HepG2 (cell line): ENCODE data around the gene CGREF1. TPM values are rescaled to one million over a fixed set of nuclear protein-coding genes. Genes with fewer than 3 reads are reported as not detected.

Experiments used
- EED ChIP-seq: sonication (generic); formaldehyde crosslinking; IDR thresholded peaks from 2 replicates; pipeline ENCODE4 v1.5.0; 2020; ENCODE audit warnings: mild to moderate bottlenecking, missing genetic modification reagents
- KDM6A ChIP-seq: IDR thresholded peaks from 2 replicates; pipeline ENCODE4 v1.6.1; 2016; ENCODE audit warnings: low read depth
- MBNL3 ChIP-seq: fragments of 250-450 bp; sonication (Bioruptor Pico); conservative IDR thresholded peaks from 2 replicates; pipeline ENCODE4 v1.8.0; 2022; ENCODE audit warnings: mild to moderate bottlenecking, inconsistent platforms
- NR2C2 ChIP-seq: sonication (generic); formaldehyde crosslinking; IDR thresholded peaks from 2 replicates; pipeline ENCODE4 v1.4.0; 2020; ENCODE audit warnings: missing genetic modification reagents, mild to moderate bottlenecking, moderate library complexity, borderline replicate concordance
- PHB2 ChIP-seq: fragments of 450-650 bp; IDR thresholded peaks from 2 replicates; pipeline ENCODE4 v1.6.1; 2018; ENCODE audit not compliant: partially characterized antibody
- PLRG1 ChIP-seq: fragments of 450-650 bp; conservative IDR thresholded peaks from 2 replicates; pipeline ENCODE4 v1.6.1; 2016
- SP4 ChIP-seq: sonication (generic); formaldehyde crosslinking; IDR thresholded peaks from 2 replicates; pipeline ENCODE4 v1.8.1; 2023; ENCODE audit warnings: mild to moderate bottlenecking, missing genetic modification reagents
- TEAD3 ChIP-seq: optimal IDR thresholded peaks from 2 replicates; pipeline ENCODE3; 2016; ENCODE audit warnings: borderline replicate concordance
- TERF1 ChIP-seq: sonication (generic); formaldehyde crosslinking; IDR thresholded peaks from 2 replicates; pipeline ENCODE4 v1.8.0; 2022; ENCODE audit warnings: mild to moderate bottlenecking, missing genetic modification reagents, moderate library complexity
- TP53 ChIP-seq: sonication (generic); formaldehyde crosslinking; conservative IDR thresholded peaks from 2 replicates; pipeline ENCODE4 v1.4.0; 2020; ENCODE audit warnings: missing genetic modification reagents
- ZNF263 ChIP-seq: sonication (generic); formaldehyde crosslinking; IDR thresholded peaks from 2 replicates; pipeline ENCODE4 v1.4.0; 2020; ENCODE audit warnings: missing genetic modification reagents
- ZNF382 ChIP-seq: sonication (generic); formaldehyde crosslinking; IDR thresholded peaks from 2 replicates; pipeline ENCODE4 v1.5.0; 2020; ENCODE audit warnings: missing genetic modification reagents, mild to moderate bottlenecking, borderline replicate concordance
- ZNF513 ChIP-seq: sonication (generic); formaldehyde crosslinking; conservative IDR thresholded peaks from 2 replicates; pipeline ENCODE4 v1.5.0; 2020; ENCODE audit warnings: missing genetic modification reagents
- ZNF709 ChIP-seq: sonication (generic); formaldehyde crosslinking; IDR thresholded peaks from 2 replicates; pipeline ENCODE4 v1.5.0; 2020; ENCODE audit warnings: mild to moderate bottlenecking, missing genetic modification reagents
- ZSCAN31 ChIP-seq: sonication (generic); formaldehyde crosslinking; IDR thresholded peaks from 2 replicates; pipeline ENCODE4 v1.5.0; 2020; ENCODE audit warnings: low read depth, mild to moderate bottlenecking, missing genetic modification reagents
- polyA plus RNA-seq, 8 experiments: library from polyadenylated mRNA; depleted of rRNA in 3 of 8; stranded (reverse) in 7 of 8; unstranded in 1 of 8; fragments of >200 nt; fragmentation: Illumina TruSeq in 4 of 8; extraction: Trizol in 4 of 8; gene quantifications; 2 replicates each; pipeline versions ENCODE4 v1.2.1 to v1.2.3, GENCODE V29; 2011 to 2016; ENCODE audit warnings: low read depth in 4 of 8, missing spikeins in 1 of 8, mixed read lengths in 1 of 8; ENCODE audit not compliant: insufficient read depth in 1 of 8
- total RNA-seq, 5 experiments: library from RNA; depleted of rRNA; stranded (reverse); fragments of >200 nt; fragmentation: Illumina TruSeq; extraction: Trizol; gene quantifications; 2 replicates each; pipeline ENCODE4 v1.2.3, GENCODE V29; 2016; ENCODE audit warnings: low read depth in 1 of 5
- TF ChIP-seq, protein P1 (sequence below): sonication (generic); formaldehyde crosslinking; IDR thresholded peaks from 2 replicates; pipeline ENCODE4 v1.5.0; 2020; ENCODE audit warnings: mild to moderate bottlenecking, missing genetic modification reagents
- TF ChIP-seq, protein P2 (sequence below): sonication (generic); formaldehyde crosslinking; IDR thresholded peaks from 2 replicates; pipeline ENCODE4 v1.8.0; 2023; ENCODE audit warnings: mild to moderate bottlenecking, missing genetic modification reagents
- TF ChIP-seq, protein P3 (sequence below): sonication (generic); formaldehyde crosslinking; IDR thresholded peaks from 2 replicates; pipeline ENCODE4 v1.5.1; 2020; ENCODE audit warnings: mild to moderate bottlenecking, missing genetic modification reagents, moderate library complexity

CGREF1 gene
- total and polyA plus RNA-seq, 2 of the 13 experiments (the other 11 are each of a cell fraction or from before 2014, with no cell fraction given) = 13.9 to 23.4 TPM

GRCh38 chr2:27149570-27150405, 30.9 kb upstream of the CGREF1 start (continued):
- TF ChIP-seq TERF1 (no peak), SP4 (CRISPR knock-in tag) (no peak), PHB2 (no peak), EED (CRISPR knock-in tag) (no peak), MBNL3 (CRISPR knock-in tag) (no peak), TP53 (CRISPR knock-in tag) (no peak), PLRG1 (no peak), ZNF513 (no peak), ZSCAN31 (CRISPR knock-in tag) (no peak), NR2C2 (no peak), ZNF263 (CRISPR knock-in tag) (no peak), TEAD3 (CRISPR knock-in tag) (no peak), ZNF382 (CRISPR knock-in tag) (no peak), KDM6A (CRISPR knock-in tag) (no peak), ZNF709 (0 out of 2 replicates have a peak, but pooled peaks have one; percentile 26)
- TF ChIP-seq, protein P1, sequence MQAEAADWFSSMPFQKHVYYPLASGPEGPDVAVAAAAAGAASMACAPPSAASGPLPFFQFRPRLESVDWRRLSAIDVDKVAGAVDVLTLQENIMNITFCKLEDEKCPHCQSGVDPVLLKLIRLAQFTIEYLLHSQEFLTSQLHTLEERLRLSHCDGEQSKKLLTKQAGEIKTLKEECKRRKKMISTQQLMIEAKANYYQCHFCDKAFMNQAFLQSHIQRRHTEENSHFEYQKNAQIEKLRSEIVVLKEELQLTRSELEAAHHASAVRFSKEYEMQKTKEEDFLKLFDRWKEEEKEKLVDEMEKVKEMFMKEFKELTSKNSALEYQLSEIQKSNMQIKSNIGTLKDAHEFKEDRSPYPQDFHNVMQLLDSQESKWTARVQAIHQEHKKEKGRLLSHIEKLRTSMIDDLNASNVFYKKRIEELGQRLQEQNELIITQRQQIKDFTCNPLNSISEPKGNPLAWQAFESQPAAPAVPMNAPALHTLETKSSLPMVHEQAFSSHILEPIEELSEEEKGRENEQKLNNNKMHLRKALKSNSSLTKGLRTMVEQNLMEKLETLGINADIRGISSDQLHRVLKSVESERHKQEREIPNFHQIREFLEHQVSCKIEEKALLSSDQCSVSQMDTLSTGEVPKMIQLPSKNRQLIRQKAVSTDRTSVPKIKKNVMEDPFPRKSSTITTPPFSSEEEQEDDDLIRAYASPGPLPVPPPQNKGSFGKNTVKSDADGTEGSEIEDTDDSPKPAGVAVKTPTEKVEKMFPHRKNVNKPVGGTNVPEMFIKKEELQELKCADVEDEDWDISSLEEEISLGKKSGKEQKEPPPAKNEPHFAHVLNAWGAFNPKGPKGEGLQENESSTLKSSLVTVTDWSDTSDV (CRISPR knock-in tag) = no peak
- TF ChIP-seq, protein P2, sequence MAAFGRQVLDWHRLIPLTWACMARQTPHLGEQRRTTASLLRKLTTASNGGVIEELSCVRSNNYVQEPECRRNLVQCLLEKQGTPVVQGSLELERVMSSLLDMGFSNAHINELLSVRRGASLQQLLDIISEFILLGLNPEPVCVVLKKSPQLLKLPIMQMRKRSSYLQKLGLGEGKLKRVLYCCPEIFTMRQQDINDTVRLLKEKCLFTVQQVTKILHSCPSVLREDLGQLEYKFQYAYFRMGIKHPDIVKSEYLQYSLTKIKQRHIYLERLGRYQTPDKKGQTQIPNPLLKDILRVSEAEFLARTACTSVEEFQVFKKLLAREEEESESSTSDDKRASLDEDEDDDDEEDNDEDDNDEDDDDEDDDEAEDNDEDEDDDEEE (CRISPR knock-in tag) = no peak
- TF ChIP-seq, protein P3, sequence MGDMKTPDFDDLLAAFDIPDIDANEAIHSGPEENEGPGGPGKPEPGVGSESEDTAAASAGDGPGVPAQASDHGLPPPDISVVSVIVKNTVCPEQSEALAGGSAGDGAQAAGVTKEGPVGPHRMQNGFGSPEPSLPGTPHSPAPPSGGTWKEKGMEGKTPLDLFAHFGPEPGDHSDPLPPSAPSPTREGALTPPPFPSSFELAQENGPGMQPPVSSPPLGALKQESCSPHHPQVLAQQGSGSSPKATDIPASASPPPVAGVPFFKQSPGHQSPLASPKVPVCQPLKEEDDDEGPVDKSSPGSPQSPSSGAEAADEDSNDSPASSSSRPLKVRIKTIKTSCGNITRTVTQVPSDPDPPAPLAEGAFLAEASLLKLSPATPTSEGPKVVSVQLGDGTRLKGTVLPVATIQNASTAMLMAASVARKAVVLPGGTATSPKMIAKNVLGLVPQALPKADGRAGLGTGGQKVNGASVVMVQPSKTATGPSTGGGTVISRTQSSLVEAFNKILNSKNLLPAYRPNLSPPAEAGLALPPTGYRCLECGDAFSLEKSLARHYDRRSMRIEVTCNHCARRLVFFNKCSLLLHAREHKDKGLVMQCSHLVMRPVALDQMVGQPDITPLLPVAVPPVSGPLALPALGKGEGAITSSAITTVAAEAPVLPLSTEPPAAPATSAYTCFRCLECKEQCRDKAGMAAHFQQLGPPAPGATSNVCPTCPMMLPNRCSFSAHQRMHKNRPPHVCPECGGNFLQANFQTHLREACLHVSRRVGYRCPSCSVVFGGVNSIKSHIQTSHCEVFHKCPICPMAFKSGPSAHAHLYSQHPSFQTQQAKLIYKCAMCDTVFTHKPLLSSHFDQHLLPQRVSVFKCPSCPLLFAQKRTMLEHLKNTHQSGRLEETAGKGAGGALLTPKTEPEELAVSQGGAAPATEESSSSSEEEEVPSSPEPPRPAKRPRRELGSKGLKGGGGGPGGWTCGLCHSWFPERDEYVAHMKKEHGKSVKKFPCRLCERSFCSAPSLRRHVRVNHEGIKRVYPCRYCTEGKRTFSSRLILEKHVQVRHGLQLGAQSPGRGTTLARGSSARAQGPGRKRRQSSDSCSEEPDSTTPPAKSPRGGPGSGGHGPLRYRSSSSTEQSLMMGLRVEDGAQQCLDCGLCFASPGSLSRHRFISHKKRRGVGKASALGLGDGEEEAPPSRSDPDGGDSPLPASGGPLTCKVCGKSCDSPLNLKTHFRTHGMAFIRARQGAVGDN (CRISPR knock-in tag) = peak; percentile 68
